ENCODE data around the gene C16orf92. TPM values are rescaled to one million over a fixed set of nuclear protein-coding genes. Genes with fewer than 3 reads are reported as not detected.

Gene C16orf92
- total and polyA plus RNA-seq, 2 of the 13 experiments (the other 11 are each of a cell fraction or from before 2014, with no cell fraction given): not detected

DNA sequence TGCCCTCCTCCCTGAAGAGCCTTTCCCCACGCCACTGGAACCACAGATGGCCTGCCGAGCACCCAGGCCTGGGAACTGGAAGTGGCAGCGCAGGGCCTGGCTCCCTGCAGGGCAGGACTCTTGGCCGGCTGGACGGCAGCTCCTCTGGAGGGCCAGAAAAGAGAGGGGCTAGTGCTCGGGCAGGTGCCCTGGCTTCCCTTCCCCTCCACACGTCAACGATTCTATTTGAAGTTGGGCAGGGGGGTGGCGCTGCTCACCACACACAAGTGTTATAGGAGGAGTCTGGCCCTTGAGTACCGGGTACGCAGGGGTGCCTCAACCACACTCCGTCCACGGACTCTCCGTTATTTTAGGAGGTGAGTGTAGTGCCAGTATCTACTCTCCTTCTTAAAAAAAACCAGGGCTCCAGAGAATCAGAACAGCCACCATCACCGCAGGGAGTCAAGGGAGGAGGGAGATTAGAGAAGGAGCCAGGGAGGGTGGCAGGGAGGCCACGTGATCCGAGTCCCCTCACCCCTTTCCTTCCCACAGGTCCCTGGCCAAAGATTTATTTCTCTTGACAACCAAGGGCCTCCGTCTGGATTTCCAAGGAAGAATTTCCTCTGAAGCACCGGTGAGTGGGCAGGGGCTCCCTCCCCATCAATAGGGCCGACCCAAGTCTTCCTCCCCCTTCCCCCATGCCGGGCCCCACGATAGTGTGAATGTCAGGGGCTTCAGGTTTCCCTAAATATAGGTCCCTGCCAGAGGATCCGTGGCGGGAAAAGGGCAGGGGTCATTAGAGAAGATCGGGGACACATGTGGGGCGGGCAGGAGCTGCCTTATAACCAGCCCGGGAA is 41.1 kb downstream of the C16orf92 start:
- peak overlapping the region; percentile 95 for H3K27ac ChIP-seq (ENCODE audit: extremely low read length, insufficient read depth, low read length)
- peaks cover 35% of the 10 kb centered on the region for H3K4me1 ChIP-seq (ENCODE audit: insufficient read depth, low read length)
- DNase-seq (ENCODE audit: low spot score) (peak; percentile 84), FAIRE-seq (no peak), ATAC-seq (peak; percentile 49)
- H3K27me3 ChIP-seq (ENCODE audit: control insufficient read depth in 1 of 2, insufficient read depth in 2 of 2, low read length in 2 of 2): peaks cover 0 to 2% of the 10 kb centered on the region in 2 experiments; a peak in 1 of 5 replicates
- peaks cover 19 to 28% of the 10 kb centered on the region in 2 experiments for H3K36me3 ChIP-seq (replicated peaks in 1 of 2; ENCODE audit: control insufficient read depth in 1 of 2, insufficient read depth in 2 of 2, low read length in 2 of 2)
- peaks cover 53% of the 10 kb centered on the region for H3K79me2 ChIP-seq (ENCODE audit: insufficient read depth, low read length)
- no TSS peak for BruUV-seq (replicated peaks)
- peaks cover 35% of the 10 kb centered on the region for H4K20me1 ChIP-seq (ENCODE audit: insufficient read depth, low read length)
- H3K9me3 ChIP-seq (ENCODE audit: low read length): no peaks in the 10 kb centered on the region
- in situ Hi-C loops (cut with HindIII; ENCODE audit: extremely low pct_ligation_motif_present, low pct_unique_long_range_greater_than_20kb) (no loop called here), intact Hi-C loops (cut with micrococcal nuclease; ENCODE audit: unreplicated experiment) (no loop called here)
- peak overlapping the region; percentile 95 for H3K4me2 ChIP-seq (ENCODE audit: low read depth, low read length)
- H3K9ac ChIP-seq (ENCODE audit: insufficient read depth, low read depth, low read length): peak overlapping the region; percentile 87
- peak overlapping the region; percentile 68 to 100 (median 76) for H3K4me3 ChIP-seq (replicated peaks in 1 of 3; ENCODE audit: insufficient read depth in 1 of 3, low read depth in 2 of 3, low read length in 3 of 3)
- ChIA-PET POLR2A (interaction anchor here (0.6 to 9.1 kb wide), 12 partner anchors 9 to 568 kb away, joined by 3 to 120 read pairs (median 10); partner anchors contain the start of genes ASPHD1, SEZ6L2, TAOK2 and TBX6), CTCF (ENCODE audit: low intra/inter-chr PET ratio, low total read pairs) (interaction anchor here (0.9 to 1.2 kb wide), 2 partner anchors 28 to 29 kb away, joined by 3 read pairs; no protein-coding TSS in a partner anchor)
- 0% methylated on average over 22 of the region's 27 CpGs for WGBS (ENCODE audit: low lambda C conversion rate)
- H2AFZ ChIP-seq (ENCODE audit: low read length): no peak overlapping the region
- TF ChIP-seq ZNF562 (CRISPR knock-in tag; IDR thresholded peaks at IDR 0.05; ENCODE audit: borderline replicate concordance) (no peak), ZBTB21 (CRISPR knock-in tag; IDR thresholded peaks at IDR 0.05) (no peak), ZNF614 (CRISPR knock-in tag; IDR thresholded peaks at IDR 0.05; ENCODE audit: borderline replicate concordance) (peak; percentile 85; the same call in 1 of the 2 replicates), RFXAP (CRISPR knock-in tag; IDR thresholded peaks at IDR 0.05; ENCODE audit: borderline replicate concordance) (0 out of 2 replicates have a peak, but pooled peaks have one; percentile 47), ZNF292 (CRISPR knock-in tag; IDR thresholded peaks at IDR 0.05; ENCODE audit: borderline replicate concordance, low read depth) (no peak), PITX1 (CRISPR knock-in tag; IDR thresholded peaks at IDR 0.05) (peak; percentile 44), BRD4 (CRISPR knock-in tag; IDR thresholded peaks at IDR 0.05) (peak; percentile 42; the same call in 1 of the 2 replicates), RAD21 (CRISPR knock-in tag; IDR thresholded peaks at IDR 0.05) (peak; percentile 36; the same call in 1 of the 2 replicates), ZNF567 (CRISPR knock-in tag; IDR thresholded peaks at IDR 0.05; ENCODE audit: borderline replicate concordance) (peak; percentile 60; the same call in 1 of the 2 replicates), ZNF263 (CRISPR knock-in tag; IDR thresholded peaks at IDR 0.05) (peak; percentile 98), MTA1 (CRISPR knock-in tag; IDR thresholded peaks at IDR 0.05; ENCODE audit: borderline replicate concordance) (peak; percentile 78; the same call in 1 of the 2 replicates)
- TF ChIP-seq, protein P1, sequence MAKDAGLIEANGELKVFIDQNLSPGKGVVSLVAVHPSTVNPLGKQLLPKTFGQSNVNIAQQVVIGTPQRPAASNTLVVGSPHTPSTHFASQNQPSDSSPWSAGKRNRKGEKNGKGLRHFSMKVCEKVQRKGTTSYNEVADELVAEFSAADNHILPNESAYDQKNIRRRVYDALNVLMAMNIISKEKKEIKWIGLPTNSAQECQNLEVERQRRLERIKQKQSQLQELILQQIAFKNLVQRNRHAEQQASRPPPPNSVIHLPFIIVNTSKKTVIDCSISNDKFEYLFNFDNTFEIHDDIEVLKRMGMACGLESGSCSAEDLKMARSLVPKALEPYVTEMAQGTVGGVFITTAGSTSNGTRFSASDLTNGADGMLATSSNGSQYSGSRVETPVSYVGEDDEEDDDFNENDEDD (CRISPR knock-in tag; IDR thresholded peaks at IDR 0.05; ENCODE audit: borderline replicate concordance): peak; percentile 9; the same call in 1 of the 2 replicates
- TF ChIP-seq, protein P2, sequence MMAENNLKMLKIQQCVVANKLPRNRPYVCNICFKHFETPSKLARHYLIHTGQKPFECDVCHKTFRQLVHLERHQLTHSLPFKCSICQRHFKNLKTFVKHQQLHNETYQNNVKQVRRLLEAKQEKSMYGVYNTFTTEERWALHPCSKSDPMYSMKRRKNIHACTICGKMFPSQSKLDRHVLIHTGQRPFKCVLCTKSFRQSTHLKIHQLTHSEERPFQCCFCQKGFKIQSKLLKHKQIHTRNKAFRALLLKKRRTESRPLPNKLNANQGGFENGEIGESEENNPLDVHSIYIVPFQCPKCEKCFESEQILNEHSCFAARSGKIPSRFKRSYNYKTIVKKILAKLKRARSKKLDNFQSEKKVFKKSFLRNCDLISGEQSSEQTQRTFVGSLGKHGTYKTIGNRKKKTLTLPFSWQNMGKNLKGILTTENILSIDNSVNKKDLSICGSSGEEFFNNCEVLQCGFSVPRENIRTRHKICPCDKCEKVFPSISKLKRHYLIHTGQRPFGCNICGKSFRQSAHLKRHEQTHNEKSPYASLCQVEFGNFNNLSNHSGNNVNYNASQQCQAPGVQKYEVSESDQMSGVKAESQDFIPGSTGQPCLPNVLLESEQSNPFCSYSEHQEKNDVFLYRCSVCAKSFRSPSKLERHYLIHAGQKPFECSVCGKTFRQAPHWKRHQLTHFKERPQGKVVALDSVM (CRISPR knock-in tag; IDR thresholded peaks at IDR 0.05): 0 out of 2 replicates have a peak, but pooled peaks have one; percentile 43
- TF ChIP-seq, protein P3, sequence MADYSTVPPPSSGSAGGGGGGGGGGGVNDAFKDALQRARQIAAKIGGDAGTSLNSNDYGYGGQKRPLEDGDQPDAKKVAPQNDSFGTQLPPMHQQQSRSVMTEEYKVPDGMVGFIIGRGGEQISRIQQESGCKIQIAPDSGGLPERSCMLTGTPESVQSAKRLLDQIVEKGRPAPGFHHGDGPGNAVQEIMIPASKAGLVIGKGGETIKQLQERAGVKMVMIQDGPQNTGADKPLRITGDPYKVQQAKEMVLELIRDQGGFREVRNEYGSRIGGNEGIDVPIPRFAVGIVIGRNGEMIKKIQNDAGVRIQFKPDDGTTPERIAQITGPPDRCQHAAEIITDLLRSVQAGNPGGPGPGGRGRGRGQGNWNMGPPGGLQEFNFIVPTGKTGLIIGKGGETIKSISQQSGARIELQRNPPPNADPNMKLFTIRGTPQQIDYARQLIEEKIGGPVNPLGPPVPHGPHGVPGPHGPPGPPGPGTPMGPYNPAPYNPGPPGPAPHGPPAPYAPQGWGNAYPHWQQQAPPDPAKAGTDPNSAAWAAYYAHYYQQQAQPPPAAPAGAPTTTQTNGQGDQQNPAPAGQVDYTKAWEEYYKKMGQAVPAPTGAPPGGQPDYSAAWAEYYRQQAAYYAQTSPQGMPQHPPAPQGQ (CRISPR knock-in tag; IDR thresholded peaks at IDR 0.05; ENCODE audit: borderline replicate concordance): no peak
- TF ChIP-seq, protein P4, sequence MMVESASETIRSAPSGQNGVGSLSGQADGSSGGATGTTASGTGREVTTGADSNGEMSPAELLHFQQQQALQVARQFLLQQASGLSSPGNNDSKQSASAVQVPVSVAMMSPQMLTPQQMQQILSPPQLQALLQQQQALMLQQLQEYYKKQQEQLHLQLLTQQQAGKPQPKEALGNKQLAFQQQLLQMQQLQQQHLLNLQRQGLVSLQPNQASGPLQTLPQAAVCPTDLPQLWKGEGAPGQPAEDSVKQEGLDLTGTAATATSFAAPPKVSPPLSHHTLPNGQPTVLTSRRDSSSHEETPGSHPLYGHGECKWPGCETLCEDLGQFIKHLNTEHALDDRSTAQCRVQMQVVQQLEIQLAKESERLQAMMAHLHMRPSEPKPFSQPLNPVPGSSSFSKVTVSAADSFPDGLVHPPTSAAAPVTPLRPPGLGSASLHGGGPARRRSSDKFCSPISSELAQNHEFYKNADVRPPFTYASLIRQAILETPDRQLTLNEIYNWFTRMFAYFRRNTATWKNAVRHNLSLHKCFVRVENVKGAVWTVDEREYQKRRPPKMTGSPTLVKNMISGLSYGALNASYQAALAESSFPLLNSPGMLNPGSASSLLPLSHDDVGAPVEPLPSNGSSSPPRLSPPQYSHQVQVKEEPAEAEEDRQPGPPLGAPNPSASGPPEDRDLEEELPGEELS (CRISPR knock-in tag; IDR thresholded peaks at IDR 0.05): 0 out of 2 replicates have a peak, but pooled peaks have one; percentile 9
